Occipital lobe (tissue), 1 donor: ENCODE measurements around the gene STAP2. TPM values are rescaled to one million over a fixed set of nuclear protein-coding genes. Genes with fewer than 3 reads are reported as not detected.

ENCODE experiments used
- total RNA-seq: library from RNA; depleted of rRNA; stranded (reverse); fragments of >200 nt; gene quantifications from one replicate; pipeline ENCODE4 v1.2.3, GENCODE V29; 2014

STAP2 gene
- total RNA-seq, 1 donor from 2014 or later: 2.8 TPM

Other genes starting within 250 kb of the STAP2 start
- gene MAP2K2, start 214.7 kb downstream of the STAP2 start, total RNA-seq: 61.3 TPM
- gene CREB3L3, start 185.2 kb downstream of the STAP2 start, total RNA-seq: not detected
- gene SIRT6, start 156.3 kb downstream of the STAP2 start, total RNA-seq: 8.7 TPM
- 16.4 TPM for gene ANKRD24, start 156.1 kb downstream of the STAP2 start, total RNA-seq
- gene EBI3, start 109.3 kb downstream of the STAP2 start, total RNA-seq: 0.47 TPM
- 16.2 TPM for gene YJU2, start 91.7 kb downstream of the STAP2 start, total RNA-seq
- 0.94 TPM for gene SHD, start 59.6 kb downstream of the STAP2 start, total RNA-seq
- 2.7 TPM for gene TMIGD2, start 36.4 kb downstream of the STAP2 start, total RNA-seq
- 28.4 TPM for gene FSD1, start 34.2 kb downstream of the STAP2 start, total RNA-seq
- gene MPND, start 4.7 kb upstream of the STAP2 start, total RNA-seq: 11.5 TPM
- gene SH3GL1, start 61.7 kb upstream of the STAP2 start, total RNA-seq: 15.3 TPM
- gene CHAF1A, start 63.8 kb upstream of the STAP2 start, total RNA-seq: 6.2 TPM
- gene UBXN6, start 119.0 kb upstream of the STAP2 start, total RNA-seq: 54.7 TPM
- gene HDGFL2, start 133.5 kb upstream of the STAP2 start, total RNA-seq: 32.8 TPM
- under 0.01 TPM for gene PLIN4, start 179.7 kb upstream of the STAP2 start, total RNA-seq
- gene PLIN5, start 196.4 kb upstream of the STAP2 start, total RNA-seq: 2.0 TPM
- gene LRG1, start 201.2 kb upstream of the STAP2 start, total RNA-seq: not detected
- 32.0 TPM for gene SEMA6B, start 220.9 kb upstream of the STAP2 start, total RNA-seq